ENCODE data around the gene VIM.
A peak's percentile ranks its signal among the peaks of the same experiment; 100 is the strongest.

The VIM gene

DNA sequence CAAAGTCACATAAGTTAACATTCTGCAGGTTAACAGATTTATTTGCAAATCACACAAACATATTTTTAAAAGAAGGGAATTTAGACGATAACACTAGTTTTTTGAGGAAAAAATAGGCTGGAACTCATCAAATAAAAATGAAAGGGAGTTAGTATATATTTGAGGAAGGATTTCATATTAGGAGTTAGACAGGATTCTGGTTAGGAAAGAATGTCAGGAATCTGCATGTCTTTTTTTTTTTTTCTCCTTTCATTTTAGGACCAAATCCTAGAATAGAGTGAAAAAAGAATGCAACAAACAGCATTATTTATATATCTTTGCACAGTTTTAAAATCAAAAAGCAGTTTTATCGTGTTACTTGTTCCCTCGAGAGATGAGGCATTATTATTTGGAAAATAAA, 17.7 kb upstream of the VIM start:
- DNase-seq, result no peak

DNA sequence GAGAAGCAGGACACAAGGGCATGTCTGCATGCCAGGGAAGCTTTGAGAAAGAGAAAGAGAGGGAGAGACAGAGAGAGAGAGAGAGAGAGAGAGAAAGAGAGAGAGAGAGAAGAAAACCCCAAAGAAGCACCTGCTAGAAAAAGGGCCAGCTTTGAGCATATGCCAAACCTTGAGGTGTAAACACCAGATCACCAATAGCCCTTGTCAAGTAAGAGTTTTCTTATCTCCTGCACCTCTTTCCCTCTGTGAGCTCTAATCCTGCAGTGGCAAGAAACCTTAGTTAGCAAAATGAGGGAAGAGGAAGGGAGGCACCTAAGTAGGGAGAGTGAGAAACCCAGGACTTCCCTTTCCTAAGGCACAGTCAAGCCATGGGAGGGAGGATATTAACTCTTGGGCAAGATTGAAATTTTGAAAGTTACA, 15.2 kb upstream of the VIM start:
- no peak for DNase-seq

DNA sequence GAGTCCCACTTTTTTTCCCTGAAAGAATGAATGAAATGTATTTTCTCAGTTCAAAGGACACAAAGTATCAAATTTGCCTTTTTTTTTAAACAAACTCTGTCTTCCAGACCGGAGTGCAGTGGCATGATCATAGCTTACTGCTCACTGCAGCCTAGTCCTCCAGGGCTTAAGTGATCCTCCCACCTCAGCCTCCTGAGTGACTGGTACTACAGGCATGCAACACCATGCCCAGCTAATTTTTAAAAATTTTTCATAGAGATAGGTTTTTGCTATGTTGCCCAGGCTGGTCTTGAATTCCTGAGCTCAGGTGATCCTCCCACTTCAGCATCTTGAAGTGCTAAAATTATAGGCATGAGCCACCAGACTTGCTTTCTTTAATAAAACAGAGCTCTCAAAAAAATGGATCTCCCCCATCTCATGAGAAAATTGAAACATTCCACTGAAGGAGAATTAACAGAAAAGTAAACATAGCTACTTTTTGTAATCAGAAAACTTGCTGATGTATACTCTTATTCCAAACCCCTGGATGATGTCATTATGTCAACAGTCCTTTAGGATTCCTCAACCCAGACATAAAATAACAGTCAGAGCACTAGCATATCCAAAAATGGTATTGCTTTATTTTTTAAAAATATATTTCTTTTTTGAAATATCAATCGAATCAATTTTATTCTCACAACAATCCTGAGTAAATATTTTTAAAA, 14.2 kb upstream of the VIM start:
- no peak for DNase-seq

GRCh38 chr10:17214526-17214925, 13.5 kb upstream of the VIM start:
- no peak for DNase-seq

GRCh38 chr10:17214971-17215781, 12.9 kb upstream of the VIM start:
- no peak for DNase-seq

GRCh38 chr10:17215782-17216122, 12.3 kb upstream of the VIM start:
- no peak for DNase-seq

DNA sequence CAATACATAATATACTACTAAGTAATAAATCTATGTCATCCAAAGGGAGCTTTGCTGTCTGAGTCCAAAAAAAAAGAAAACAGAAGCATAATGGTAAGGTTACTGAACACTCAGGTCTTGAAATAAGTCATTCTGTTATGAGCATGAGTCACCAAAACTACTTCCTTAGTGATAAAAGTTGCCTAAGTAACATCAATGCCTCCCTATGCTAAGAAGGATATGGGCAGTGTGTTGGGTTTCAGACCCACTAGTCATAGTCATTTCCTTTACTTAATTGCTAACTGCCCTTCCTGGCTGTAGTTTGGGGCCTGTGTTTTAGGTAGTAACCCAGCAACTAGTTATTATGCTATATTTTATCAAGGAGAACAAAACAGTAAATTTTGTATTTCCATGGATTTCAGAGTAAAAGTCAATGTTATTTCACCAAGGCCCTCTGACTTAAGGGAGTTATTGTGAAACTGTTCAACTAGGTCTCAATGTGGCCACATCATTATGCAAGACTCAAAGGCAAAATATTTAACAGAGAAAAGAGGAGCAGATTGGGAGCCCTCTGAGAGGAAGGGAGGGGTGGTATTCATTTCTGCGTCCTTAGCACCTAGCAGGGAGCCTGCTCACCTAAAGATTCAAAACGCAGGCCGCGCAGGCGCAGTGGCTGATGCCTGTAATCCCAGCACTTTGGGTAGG, 11.7 kb upstream of the VIM start:
- peak; percentile 67 to 73 for DNase-seq

- no peak for DNase-seq
Observed at GRCh38 chr10:17216901-17217395, 11.1 kb upstream of the VIM start.

DNA sequence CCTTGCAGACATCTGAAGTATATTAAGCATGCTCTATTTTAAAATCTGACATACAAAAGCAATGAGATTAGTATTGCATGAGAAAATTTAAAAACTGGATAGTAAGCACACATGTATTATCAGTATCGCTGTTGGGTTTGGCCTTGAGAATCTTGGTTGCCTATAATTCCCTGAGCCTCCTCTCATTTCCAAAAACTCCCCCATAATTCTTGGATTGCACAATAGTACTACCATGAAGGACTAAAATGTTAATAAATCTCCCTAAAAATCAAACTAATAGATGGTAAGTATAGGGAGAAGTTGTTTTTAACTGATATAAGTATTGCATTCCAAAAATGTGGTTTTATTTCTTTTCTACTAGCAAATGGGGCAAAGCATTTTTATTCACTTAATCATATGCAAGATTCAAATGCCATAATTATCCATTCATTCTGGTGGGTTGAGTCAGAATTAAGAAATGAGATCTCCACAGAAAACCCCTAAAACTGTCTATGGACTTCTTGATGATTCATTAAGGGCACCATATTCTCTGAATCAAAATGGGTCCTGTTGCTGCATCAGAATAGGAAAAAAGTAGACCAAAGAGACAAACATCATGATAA, 10.3 kb upstream of the VIM start:
- no peak for DNase-seq

DNA sequence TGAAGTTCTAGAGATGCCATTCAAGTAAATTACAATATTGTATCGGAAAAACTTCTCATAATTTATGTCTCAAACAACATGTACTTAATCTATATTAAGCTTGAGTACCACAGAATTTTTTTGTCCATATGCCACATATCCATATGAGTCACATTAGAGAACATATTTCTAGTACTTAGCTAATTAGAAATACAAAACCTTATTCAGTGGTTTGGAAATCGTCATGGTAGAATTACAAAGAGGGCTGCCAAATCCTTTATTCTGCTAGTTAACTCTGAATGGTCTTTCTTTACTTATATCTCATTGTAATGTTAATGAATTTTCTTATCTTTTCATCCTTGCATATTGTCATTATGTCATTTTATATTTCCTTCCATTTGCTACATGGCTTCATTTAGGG, 9.0 kb upstream of the VIM start:
- DNase-seq, result no peak

- no peak for DNase-seq
Observed at GRCh38 chr10:17220652-17221100, 7.4 kb upstream of the VIM start.

DNA sequence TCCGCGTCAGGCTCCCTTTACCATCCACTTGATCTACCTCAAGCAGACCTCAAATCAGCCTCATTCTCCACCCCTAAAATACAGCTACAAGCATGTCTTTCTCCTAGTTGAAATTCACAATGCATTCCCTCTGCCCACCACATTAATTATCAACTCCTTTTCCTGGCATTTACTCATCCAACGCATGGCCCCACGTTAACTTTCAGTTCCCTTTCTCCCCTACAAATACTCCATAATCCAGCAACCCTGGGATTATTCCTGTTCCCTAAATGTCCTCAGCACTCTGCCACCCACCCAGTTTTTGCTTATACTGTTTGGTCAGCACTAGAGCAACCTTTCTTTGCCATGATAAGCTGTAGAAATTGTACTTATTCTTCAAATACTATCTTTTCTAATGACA, 5.7 kb upstream of the VIM start:
- no peak for DNase-seq

- no peak for DNase-seq
Observed at GRCh38 chr10:17225808-17226207, 2.2 kb upstream of the VIM start.

GRCh38 chr10:17226891-17227303, 1.1 kb upstream of the VIM start:
- no peak for DNase-seq

GRCh38 chr10:17227367-17228090, 512 bp upstream of the VIM start:
- peak in 1 of 2 donors; percentile 63 for DNase-seq

- DNase-seq, result peak; percentile 85 to 89
Observed at GRCh38 chr10:17229016-17229716, 1.1 kb downstream of the VIM start.

DNA sequence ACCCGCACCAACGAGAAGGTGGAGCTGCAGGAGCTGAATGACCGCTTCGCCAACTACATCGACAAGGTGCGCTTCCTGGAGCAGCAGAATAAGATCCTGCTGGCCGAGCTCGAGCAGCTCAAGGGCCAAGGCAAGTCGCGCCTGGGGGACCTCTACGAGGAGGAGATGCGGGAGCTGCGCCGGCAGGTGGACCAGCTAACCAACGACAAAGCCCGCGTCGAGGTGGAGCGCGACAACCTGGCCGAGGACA, 1.6 kb downstream of the VIM start:
- no peak for DNase-seq

- peak; percentile 89 to 92 for DNase-seq
Observed at GRCh38 chr10:17229967-17230682, 2.1 kb downstream of the VIM start.

DNA sequence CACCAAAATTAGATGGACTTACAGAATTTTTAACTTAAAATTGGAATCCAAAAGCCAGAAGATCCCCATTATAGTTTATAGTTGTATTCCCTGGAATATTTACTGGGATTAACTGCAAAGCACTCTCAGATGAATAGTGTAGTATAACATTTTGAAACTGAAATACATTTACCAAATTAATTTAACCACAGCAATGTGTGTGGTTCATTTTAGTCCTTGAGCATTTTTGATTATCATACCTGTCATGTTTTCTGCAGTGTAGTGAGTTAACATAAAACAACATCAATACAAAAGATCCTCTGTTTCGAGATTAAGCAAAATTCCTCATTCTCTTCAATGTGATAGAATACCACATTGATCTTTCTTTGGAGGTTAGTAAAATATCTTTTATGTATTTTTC, 3.7 kb downstream of the VIM start:
- no peak for DNase-seq

GRCh38 chr10:17232276-17232960, 4.4 kb downstream of the VIM start:
- DNase-seq, result no peak

All from CD4-positive, alpha-beta T cell treated with Interferon alpha-2 for 1 hour (primary cell).